ENCODE measurements around the gene SPANXA1.
"Not testable (repeated sequence)": the region's sequence is repeated elsewhere in the genome, so short reads cannot be mapped to it uniquely, and the experiment has no call there.

The SPANXA1 gene

GRCh38 chrX:141584638-141585037, at the start of gene SPANXA1:
TSS of gene SPANXA1 (minus strand) at chrX:141584738. CDS start at chrX:141584678, 60 bp downstream.
- DNase-seq: not testable (repeated sequence)

- no peak for DNase-seq
Observed at GRCh38 chrX:141632124-141632523, 47.6 kb upstream of the SPANXA1 start.

GRCh38 chrX:141619336-141619735, 34.8 kb upstream of the SPANXA1 start:
- DNase-seq: no peak

GRCh38 chrX:141609111-141609510, 24.6 kb upstream of the SPANXA1 start:
- DNase-seq: no peak

GRCh38 chrX:141589408-141589807, 4.9 kb upstream of the SPANXA1 start, which contains the start of gene SPANXA2:
TSS of gene SPANXA2 (plus strand) at chrX:141589708. CDS start at chrX:141589768, 60 bp downstream.
- not testable (repeated sequence) for DNase-seq

GRCh38 chrX:141542551-141542950, 42.0 kb downstream of the SPANXA1 start:
- not testable (repeated sequence) for DNase-seq

Data from suppressor macrophage treated with lipopolysaccharide for 1 hour (primary cell).